NCI-H128 (cell line): ENCODE data around the gene RSPRY1.
"Not testable (repeated sequence)": the region's sequence is repeated elsewhere in the genome, so short reads cannot be mapped to it uniquely, and the experiment has no call there.

ENCODE experiments used
- DNase-seq: peaks from one replicate; lab custom pipeline; 2025; ENCODE audit not compliant: unreplicated experiment; lab: John Stamatoyannopoulos, UW

The RSPRY1 gene

DNA sequence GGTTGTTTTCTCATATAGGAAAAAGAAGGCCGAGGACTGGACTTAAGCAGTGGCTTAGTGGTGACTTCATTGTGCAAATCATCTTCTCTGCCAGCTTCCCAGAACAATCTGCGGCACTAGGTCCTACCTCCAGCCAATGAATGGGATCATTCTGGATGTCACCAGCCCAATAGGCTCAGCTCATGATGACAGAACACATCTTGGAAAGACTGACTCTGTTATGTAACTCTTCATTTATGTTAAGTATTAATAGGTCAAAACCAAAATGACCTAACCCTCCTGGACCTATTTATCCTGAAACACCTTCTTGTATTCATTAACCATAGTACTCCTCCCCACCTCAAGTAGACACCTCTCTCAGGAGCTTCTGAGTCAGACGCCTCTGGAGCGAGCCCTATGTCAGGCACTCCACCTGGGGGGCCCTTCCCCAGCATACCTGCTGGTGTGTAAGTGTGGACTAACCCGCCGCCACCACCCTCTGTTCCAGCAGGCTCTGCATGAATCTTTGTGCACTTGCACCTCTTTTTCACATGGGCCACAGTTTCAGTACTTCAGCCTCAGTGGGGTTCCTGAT lies 66.1 kb downstream of the RSPRY1 start:
- no peak for DNase-seq

DNA sequence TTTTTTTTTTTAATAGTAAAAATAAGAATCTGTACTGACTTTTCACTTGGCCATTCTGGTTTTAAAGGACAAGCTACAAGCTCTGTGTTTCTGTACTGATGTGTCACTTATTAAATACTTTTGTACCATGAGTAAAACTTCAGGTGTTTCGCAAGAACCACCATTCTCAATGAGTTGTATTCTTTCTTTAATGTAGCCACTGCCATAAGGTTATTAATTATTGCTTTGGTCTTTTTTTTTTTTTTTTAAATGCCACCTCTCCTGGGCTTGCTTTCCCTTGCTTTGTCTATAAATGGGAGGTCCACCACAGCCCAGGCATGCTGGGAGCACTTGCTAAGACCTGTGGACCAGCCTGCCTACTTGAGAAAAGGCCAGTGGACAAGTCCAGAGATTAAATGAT lies 67.3 kb downstream of the RSPRY1 start:
- DNase-seq = no peak

GRCh38 chr16:57255686-57256415 lies 69.7 kb downstream of the RSPRY1 start:
- no peak for DNase-seq

DNA sequence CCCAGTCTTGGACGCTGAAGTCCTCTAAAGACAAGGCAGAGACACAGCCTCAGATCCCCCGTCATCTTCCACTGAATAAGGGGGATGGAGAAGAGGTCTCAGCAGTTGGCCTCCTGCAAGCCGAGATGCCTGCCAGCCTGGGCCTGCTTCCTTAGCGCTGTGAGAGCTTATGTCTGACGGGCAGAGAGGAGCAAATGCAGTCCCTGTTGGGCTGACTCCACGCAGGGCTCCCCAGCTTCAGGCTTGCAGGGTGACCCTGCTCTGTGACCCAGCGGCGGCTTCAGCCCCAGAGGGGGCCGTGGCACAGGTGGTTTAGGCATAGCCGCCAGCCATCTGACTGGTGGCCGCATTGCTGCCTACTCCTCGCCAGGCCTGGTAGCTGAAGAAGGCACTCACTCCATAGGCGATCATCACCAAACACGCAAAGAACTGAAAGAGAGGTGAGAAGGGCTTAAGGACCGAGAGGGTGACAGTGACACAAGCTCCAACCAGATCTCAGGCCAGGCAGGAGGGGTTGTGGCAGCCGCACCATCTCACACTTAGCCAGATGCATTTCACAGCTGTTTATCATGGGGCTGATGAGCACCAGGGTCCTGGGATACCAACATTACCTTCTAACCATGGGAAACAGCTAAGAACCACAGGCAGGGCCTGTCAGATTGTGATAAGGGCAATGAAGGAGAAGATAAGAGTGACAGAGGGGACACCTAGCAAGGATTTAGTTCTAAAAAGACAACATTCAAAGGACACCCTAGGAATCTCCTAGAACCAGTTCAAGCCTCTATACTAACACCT lies 70.7 kb downstream of the RSPRY1 start:
- DNase-seq = no peak

GRCh38 chr16:57257455-57258070 lies 71.4 kb downstream of the RSPRY1 start:
- DNase-seq = no peak

DNA sequence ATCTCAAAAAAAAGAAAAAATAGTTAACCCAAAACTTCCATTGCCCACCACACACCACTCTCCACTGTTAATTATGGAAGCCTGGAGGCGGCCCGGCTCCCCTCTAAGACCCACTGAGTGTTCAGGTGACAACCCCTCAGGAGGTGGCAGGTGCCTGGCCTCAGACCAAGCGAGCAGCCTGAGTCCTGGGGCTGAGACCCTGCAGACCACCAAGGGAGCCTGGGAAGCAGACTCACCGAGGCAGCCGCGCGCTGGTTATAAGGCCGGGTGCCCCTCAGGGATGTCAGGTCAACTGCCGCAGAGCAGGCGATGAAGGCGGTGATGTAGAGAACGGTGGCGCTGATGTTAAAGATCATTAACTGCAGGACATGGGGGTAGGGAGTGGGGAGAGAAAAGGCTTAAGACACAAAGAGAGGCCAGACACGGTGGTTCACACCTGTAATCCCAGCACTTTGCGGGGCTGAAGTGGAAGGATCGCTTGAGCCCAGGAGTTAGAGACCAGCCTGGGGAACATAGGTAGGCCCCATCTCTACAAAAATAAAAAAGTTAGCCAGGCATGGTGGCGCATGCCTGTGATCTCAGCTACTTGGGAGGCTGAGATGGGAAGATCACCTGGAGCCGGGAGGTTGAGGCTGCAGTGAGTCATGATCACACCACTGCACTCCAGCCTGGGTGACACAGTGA lies 72.2 kb downstream of the RSPRY1 start:
- no peak for DNase-seq

- DNase-seq = no peak
Measured at GRCh38 chr16:57258910-57259475, 72.9 kb downstream of the RSPRY1 start.

- no peak for DNase-seq
Measured at GRCh38 chr16:57260294-57260929, 74.3 kb downstream of the RSPRY1 start.

DNA sequence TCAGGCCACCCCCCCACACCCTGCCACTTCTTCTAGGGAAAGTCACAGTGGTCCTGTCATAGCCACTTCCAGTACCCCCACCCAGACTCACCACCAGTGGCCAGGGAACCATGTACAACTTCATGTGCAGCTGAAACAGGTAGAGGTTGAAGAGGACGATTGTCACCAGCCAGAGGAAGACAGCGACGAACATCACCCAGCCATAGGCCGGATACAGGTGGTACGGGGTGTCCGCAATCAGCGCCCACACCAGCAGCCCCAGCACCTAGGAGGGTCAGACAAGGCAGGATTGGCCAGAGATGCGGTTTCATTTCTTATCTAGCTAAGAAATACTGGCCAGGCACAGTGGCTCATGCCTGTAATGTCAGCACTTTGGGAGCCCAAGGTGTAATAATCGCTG lies 75.7 kb downstream of the RSPRY1 start:
- DNase-seq = no peak

- DNase-seq = no peak
Measured at GRCh38 chr16:57262841-57263540, 76.9 kb downstream of the RSPRY1 start.

GRCh38 chr16:57263541-57264351 lies 77.6 kb downstream of the RSPRY1 start:
- no peak for DNase-seq

DNA sequence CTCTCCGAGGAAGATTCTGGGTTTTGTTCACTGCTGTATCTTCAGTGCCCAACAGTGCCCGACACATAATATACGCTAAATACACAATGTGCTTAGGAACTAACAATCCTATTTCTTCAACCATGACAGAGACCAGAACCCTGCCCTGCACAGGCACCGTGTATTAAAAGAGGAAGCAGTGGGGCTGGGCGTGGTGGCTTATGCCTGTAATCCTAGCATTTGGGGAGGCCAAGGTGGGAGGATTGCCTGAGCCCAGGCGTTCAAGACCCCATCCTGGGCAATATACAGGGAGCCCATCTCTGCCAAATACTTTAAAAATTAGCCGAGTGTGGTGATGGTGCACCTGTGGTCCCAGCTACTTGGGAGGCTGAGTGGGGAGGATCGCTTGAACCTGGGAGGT lies 78.3 kb downstream of the RSPRY1 start:
- no peak for DNase-seq

- DNase-seq = no peak
Measured at GRCh38 chr16:57264950-57265371, 78.8 kb downstream of the RSPRY1 start.

DNA sequence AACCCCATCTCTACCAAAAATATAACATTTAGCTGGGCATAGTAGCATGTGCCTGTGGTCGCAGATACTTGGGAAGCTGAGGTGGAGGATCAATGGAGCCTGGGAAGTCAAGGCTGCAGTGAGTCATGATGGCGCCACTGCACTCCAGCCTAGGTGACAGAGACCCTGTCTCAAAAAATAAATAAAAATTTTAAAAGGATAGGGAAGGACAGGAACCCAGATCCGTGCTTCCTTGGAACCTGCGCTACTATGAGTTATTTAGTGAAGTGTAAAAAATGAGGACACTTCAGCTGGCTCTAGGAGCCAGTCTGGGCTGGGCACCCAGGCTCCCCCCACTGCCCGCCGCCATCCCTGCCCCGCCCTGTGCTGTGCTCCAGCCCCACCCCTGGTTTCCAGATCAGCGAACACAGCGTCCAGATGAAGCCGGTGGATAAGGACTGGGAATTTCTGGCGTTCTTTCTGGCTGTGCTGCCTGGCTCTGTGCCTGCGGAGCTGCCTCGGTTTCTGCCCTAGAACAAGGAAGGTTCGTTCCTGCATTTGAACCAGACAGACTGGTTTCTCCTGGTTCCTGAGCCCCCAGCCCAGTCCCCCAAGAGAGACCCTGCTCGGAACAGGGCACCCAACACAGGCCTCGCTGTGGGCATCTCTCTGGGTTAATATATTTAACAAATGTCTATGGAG lies 79.9 kb downstream of the RSPRY1 start:
- no peak for DNase-seq

- DNase-seq = no peak
Measured at GRCh38 chr16:57266531-57267260, 80.6 kb downstream of the RSPRY1 start.

- not testable (repeated sequence) for DNase-seq
Measured at GRCh38 chr16:57267343-57267742, 81.2 kb downstream of the RSPRY1 start.
